IPS-15b (cell line): ENCODE results near the gene C14orf93.

Source experiments
- H3K27me3 ChIP-seq: one replicate; pipeline ENCODE4 v1.6.1; 2013; ENCODE audit warnings: low read length; ENCODE audit not compliant: control insufficient read depth, insufficient read depth
- H3K36me3 ChIP-seq: one replicate; pipeline ENCODE4 v1.6.1; 2013; ENCODE audit warnings: low read length; ENCODE audit not compliant: control insufficient read depth, insufficient read depth
- H3K4me1 ChIP-seq: one replicate; pipeline ENCODE4 v1.6.1; 2013; ENCODE audit warnings: mild to moderate bottlenecking, low read length; ENCODE audit not compliant: control insufficient read depth, insufficient read depth
- H3K4me3 ChIP-seq: one replicate; pipeline ENCODE4 v1.5.1; 2013; ENCODE audit warnings: low read depth, low read length
- H3K9ac ChIP-seq: one replicate; pipeline ENCODE4 v1.6.1; 2013; ENCODE audit warnings: low read depth, mild to moderate bottlenecking, low read length
- H3K9me3 ChIP-seq: one replicate; pipeline ENCODE4 v1.6.1; 2013; ENCODE audit warnings: mild to moderate bottlenecking, low read length; ENCODE audit not compliant: control insufficient read depth, insufficient read depth

The C14orf93 gene

DNA sequence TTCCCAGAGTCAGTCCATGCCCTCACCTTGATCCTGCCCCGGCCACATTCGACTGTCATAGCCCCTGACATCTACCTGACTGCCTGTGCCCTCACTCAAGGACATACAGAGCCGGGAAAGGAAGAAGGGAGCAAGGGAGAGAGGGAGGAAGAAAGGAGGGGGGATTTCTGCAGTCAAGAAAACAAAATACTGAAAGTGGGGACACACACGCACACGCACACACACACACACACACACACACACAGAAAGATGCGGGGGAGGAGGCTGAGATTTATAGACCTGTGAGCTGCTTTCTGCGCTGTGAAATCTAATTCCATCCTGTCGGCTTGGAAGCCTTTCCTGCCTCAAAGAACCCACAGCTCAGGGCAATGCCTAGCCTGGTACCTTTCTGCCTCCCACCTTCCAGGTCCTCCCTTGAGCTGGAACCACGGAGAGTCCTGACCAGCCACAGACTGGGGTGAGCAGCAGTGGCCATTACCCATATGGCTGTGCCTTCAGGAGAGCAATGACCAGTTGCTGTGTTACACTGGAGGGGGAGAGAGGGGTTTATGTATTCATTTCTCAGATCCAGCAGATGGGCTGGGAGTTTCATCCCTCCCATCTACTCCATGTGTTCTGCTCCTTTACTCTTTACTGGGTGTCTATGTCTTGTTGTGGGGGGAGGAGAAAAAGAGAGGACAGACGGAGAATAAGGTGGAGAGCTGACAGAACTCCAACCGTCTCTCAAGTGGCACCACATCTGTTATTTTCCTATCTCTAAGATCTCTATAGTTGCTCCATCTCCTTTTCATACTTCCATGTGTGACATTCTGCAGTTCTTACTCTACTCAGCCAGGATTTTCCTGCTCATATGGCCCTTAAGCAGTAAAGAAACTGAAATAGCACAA, 12.9 kb downstream of the C14orf93 start:
- no peaks in the 10 kb centered on the region for H3K36me3 ChIP-seq
- H3K9me3 ChIP-seq: no peaks in the 10 kb centered on the region
- H3K4me3 ChIP-seq: no peak overlapping the region
- H3K9ac ChIP-seq: peak overlapping the region; percentile 37
- H3K4me1 ChIP-seq: peaks cover 5% of the 10 kb centered on the region
- H3K27me3 ChIP-seq: no peaks in the 10 kb centered on the region

DNA sequence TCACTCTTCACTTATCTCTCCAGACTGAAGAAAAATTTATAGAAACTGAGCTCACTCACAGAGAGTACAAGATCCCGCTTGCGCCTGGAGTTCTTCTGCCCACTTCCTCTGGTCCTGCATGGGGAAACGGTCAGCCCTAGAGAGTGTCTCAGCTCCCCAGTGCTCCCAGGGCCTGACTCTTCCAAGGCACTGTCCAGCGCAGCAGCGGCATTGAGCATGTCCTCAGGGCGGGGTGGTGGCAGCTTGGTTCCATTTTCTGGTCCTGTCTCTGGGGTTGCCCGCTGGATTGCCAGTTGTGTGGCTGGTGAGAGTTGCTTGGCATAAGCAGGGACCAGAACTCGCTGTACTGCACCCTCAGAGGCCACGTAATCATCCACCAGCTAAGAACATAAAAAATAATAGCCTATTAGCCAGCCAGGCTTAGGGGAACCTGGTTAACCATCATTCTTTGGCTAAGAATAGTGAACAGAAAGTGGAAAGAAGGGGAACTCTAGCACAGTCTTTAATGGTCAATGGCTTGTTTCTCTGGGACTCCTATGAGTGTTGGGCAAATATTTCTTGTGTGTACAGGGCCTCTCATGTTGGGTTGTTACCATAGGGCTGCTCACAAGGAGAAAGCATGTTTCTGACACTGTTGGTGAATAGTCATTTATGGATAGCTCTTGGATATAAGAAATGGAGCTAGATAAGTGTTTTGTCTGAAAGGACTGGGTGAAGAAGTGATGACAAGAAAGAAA, 13.9 kb downstream of the C14orf93 start:
- Histone ChIP-seq H3K9me3 (no peaks in the 10 kb centered on the region), H3K4me1 (peaks cover 5% of the 10 kb centered on the region), H3K27me3 (no peaks in the 10 kb centered on the region), H3K36me3 (no peaks in the 10 kb centered on the region), H3K9ac (no peak overlapping the region), H3K4me3 (no peak overlapping the region)

DNA sequence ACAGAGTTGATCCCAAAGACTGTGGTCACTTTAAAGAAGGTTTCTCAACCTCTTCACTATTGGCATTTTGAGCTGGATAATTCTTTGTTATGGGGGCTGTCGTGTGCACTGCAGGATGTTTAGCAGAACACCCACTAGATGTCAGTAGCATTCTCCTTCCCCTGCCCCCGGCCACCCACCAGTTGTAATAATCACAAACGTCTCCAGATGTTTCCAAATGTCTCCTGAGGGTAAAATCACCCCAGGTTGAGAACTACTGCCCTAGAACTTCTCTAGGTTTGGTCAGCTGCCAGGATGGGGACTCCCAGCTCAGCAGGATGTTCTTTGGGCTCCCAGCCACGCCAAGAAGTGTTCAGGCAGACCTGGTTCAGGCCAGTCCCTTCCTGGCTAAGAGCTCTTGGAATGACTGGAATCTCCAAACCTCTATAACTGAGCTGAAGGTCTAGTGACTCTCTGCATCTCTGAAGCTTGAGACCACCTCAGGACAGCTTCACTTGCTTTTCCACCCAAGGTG, 15.1 kb downstream of the C14orf93 start:
- Histone ChIP-seq H3K9me3 (no peaks in the 10 kb centered on the region), H3K4me1 (peaks cover 5% of the 10 kb centered on the region), H3K27me3 (no peaks in the 10 kb centered on the region), H3K4me3 (no peak overlapping the region), H3K36me3 (peaks cover 2% of the 10 kb centered on the region), H3K9ac (no peak overlapping the region)

DNA sequence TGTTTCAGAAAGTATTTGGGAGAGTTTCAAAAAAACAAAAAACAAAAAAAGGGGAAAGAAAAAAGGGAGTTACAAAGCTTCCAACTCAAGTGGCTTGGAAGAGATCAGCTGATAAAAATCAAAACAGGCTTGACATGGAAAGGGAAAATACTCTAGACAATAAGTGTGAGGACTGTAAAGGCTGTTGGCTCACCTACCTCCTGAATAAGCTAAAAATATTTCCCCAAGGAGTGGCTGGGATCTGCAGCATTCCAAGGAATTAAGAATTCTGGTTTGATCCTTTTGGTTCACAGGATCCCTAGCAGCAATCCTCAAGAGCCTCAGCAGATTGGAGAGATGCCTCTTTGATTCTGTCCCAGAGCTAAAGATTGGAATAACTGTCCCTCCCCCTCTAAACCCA, 16.4 kb downstream of the C14orf93 start:
- peaks cover 5% of the 10 kb centered on the region for H3K4me1 ChIP-seq
- peaks cover 2% of the 10 kb centered on the region for H3K36me3 ChIP-seq
- no peaks in the 10 kb centered on the region for H3K27me3 ChIP-seq
- H3K9me3 ChIP-seq: no peaks in the 10 kb centered on the region
- no peak overlapping the region for H3K9ac ChIP-seq
- H3K4me3 ChIP-seq: no peak overlapping the region

DNA sequence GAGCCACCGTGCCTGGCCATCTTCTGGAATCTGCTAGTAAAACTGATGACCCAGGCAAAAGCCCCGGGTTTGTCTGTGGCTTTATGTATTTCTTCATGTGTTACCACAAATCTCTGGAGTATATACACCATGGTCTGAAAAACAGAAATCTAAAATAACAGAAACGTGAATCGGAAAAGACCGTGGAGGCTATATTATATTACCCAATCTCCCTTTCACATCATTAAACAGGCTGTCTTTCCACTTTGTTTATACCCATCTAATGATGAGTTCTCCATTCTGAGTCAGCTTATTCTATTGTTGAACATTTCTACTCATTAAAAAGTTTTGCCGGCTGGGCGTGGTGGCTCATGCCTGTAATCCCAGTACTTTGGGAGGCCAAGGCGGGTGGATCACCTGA, 18.1 kb downstream of the C14orf93 start:
- H3K4me3 ChIP-seq: no peak overlapping the region
- peaks cover 5% of the 10 kb centered on the region for H3K4me1 ChIP-seq
- H3K27me3 ChIP-seq: no peaks in the 10 kb centered on the region
- H3K9me3 ChIP-seq: no peaks in the 10 kb centered on the region
- peaks cover 2% of the 10 kb centered on the region for H3K36me3 ChIP-seq
- H3K9ac ChIP-seq: no peak overlapping the region

DNA sequence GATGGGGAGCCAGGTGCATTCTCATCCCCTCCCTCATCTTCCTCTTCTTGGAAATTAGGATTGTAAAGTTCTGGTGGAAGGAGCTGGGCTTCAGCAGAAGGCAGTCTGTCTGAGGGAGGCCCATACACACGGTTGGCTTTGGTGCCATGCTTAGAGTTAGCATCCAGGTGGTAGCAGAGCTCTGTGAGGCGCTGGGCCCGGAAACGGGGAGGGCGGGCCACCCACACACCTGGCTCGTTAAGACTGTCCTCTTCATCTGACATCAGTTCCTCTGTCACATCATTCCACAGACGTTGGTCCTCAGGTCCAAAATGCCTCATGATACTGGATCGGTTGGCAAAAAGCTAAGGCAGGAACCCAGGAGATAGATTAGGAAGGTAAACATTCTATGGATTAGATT, 22.7 kb downstream of the C14orf93 start:
- Histone ChIP-seq H3K9ac (no peak overlapping the region), H3K9me3 (no peaks in the 10 kb centered on the region)

DNA sequence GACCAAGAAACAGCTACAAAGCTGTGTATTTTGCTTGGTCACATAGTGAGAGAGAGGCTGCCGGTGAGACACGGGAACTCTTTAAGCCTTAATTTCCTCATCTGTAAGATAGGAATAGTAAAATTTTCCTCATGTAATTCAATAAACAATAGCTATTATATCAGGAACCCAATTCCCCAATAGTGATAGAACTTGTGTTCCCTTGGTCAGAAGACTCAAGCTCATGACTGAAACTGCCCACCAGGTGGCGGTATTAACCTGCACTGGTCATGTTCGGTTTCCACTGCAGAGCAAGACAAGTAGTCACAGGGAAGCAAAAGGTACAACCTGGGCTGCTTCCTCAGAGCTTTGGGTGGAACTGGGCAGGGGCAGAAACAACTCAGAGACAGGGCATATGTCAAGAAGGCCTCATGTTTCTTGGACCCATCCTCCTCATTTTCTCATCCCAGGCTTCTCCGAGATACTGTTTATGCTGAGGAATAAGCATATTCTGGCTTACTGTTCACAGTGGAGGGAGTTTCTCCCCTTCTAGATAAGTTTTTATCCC, 23.4 kb downstream of the C14orf93 start:
- Histone ChIP-seq H3K4me3 (no peak overlapping the region), H3K27me3 (no peaks in the 10 kb centered on the region), H3K9ac (no peak overlapping the region)

More for the DNA sequence above, 22.7 kb downstream of the C14orf93 start:
- Histone ChIP-seq H3K4me1 (peaks cover 3% of the 10 kb centered on the region), H3K36me3 (peaks cover 5% of the 10 kb centered on the region), H3K4me3 (no peak overlapping the region), H3K27me3 (no peaks in the 10 kb centered on the region)

DNA sequence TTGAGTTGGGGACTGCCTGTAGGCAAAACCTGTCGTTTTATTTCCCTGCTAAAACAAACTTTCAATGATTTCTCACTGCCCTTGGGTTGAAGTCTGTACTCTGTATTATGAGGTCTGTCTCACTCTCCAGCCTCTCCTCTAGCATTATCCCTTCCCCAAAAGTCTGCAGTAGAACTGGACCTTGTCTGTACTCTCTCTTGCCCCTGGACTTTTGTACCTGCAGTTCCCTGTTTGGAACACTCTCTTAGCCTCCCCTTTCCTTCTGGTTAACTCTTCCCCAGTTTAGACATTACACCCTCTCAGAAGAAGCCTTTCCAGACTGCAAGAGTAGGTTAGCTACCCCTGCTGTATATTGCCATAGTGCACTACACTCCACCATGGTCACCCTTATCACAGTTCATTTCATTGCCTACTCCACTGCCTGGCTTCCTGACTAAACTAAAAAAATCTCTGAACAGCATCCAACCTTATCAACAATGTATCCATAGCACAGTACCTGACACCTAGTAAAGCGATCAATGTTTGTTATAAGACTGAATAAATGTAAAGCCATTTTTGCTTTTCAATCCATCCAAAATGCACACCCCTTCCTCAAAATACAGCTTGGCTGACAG, 23.9 kb downstream of the C14orf93 start:
- no peaks in the 10 kb centered on the region for H3K27me3 ChIP-seq
- H3K9ac ChIP-seq: no peak overlapping the region
- H3K36me3 ChIP-seq: peaks cover 5% of the 10 kb centered on the region
- H3K4me3 ChIP-seq: no peak overlapping the region
- no peaks in the 10 kb centered on the region for H3K9me3 ChIP-seq
- peaks cover 3% of the 10 kb centered on the region for H3K4me1 ChIP-seq

More for the DNA sequence above, 23.4 kb downstream of the C14orf93 start:
- Histone ChIP-seq H3K9me3 (no peaks in the 10 kb centered on the region), H3K36me3 (peaks cover 5% of the 10 kb centered on the region), H3K4me1 (peaks cover 3% of the 10 kb centered on the region)

DNA sequence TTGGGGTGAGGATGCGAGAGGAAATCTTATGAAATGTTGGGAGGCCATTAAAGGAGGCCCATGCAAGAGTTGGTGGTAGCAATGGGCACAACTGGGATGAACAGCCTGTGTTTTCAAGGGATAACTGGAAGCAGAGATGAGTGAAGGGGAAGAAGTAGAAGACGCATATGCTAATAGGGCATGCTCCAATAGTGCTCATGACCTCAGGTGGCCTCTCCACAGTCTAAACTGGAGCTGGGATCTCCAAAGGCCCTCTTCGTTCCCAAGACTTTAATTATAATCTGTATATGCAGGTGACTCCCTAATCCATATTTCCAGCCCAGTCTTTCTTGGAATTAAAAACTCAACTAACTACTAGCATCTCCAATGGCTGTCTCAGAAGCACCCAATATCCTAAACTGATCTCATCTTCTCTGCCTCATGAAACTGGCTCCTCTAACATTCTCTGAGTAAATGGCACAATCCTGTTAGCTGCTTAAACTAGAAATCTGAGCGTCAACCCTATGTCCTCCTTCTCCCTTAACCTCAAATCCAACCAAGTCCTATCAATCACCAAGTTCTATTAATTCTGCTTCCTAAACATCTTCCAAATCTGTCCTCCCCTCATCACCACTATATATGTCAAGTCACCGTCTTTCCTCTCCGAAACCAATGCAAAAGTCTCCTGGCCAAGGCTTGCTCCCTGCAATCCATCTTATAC, 24.8 kb downstream of the C14orf93 start:
- Histone ChIP-seq H3K27me3 (no peaks in the 10 kb centered on the region), H3K4me3 (no peak overlapping the region), H3K9me3 (no peaks in the 10 kb centered on the region), H3K9ac (no peak overlapping the region), H3K36me3 (peaks cover 5% of the 10 kb centered on the region), H3K4me1 (peaks cover 3% of the 10 kb centered on the region)

DNA sequence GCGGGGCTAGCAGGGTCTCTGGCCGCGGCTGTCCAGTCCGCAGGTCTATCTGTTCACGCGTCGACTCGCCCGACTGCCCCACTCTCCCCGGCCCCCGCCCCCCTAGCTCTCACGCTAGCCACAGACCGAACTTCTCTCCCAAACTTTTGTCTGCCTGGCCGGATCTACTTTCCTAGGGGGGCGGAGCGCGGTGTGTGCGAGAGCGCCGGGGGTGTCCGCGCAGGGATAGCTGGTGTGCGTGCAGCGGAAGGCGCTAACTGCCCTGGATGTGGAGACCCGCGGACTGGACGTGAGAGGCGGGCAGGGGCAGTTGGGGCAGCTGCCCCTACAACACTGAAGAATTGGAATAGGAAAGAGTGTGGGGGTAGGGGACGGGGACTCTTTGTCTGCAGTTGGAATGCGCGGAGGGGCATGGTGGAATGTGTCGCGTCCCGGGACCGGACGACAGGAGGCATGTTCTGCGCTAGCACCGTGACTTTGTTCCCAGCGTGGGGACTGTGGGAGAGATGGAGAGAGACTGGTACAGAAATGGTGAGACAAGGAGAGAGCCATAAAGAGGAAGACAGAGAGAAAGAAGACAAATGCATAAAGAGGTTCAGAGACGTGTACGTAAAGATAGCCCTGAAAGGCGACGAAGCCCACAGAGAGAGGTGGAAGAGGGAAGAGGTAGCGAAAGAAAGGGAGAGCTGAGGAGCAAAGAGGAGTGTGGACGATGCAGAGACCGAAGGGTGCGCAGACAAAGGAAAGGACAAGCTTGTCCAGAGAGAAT, 27.3 kb downstream of the C14orf93 start, which contains the start of gene AJUBA:
AJUBA (minus strand) TSS at position 75 of the 769 bp plus-strand sequence. CDS start 285 bp downstream, outside the sequence.
- Histone ChIP-seq H3K4me1 (peaks cover 15% of the 10 kb centered on the region), H3K36me3 (peaks cover 2% of the 10 kb centered on the region), H3K9ac (peak within 1 kb of the TSS; percentile 72), H3K4me3 (peak within 1 kb of the TSS; percentile 80), H3K27me3 (no peaks in the 10 kb centered on the region), H3K9me3 (no peaks in the 10 kb centered on the region)
